ENCODE data around the gene RUNX2.

RUNX2 gene

GRCh38 chr6:45595010-45595851, 267.1 kb downstream of the RUNX2 start:
- no peak for DNase-seq

- DNase-seq = no peak
Measured at GRCh38 chr6:45597424-45597823, 269.3 kb downstream of the RUNX2 start.

GRCh38 chr6:45599053-45599452, 270.9 kb downstream of the RUNX2 start:
- DNase-seq = no peak

GRCh38 chr6:45605971-45606370, 277.8 kb downstream of the RUNX2 start:
- no peak for DNase-seq

- DNase-seq = no peak
Measured at GRCh38 chr6:45606831-45607400, 278.8 kb downstream of the RUNX2 start.

- DNase-seq = peak; percentile 46
Measured at GRCh38 chr6:45607798-45608197, 279.7 kb downstream of the RUNX2 start.

- no peak for DNase-seq
Measured at GRCh38 chr6:45608252-45608913, 280.3 kb downstream of the RUNX2 start.

- DNase-seq = no peak
Measured at GRCh38 chr6:45609141-45609638, 281.1 kb downstream of the RUNX2 start.

- DNase-seq = no peak
Measured at GRCh38 chr6:45610374-45610773, 282.2 kb downstream of the RUNX2 start.

- DNase-seq = no peak
Measured at GRCh38 chr6:45610832-45611231, 282.7 kb downstream of the RUNX2 start.

GRCh38 chr6:45611491-45611890, 283.4 kb downstream of the RUNX2 start:
- DNase-seq = no peak

GRCh38 chr6:45613656-45614055, 285.5 kb downstream of the RUNX2 start:
- DNase-seq = no peak

GRCh38 chr6:45614488-45615285, 286.6 kb downstream of the RUNX2 start:
- no peak for DNase-seq

- DNase-seq = no peak
Measured at GRCh38 chr6:45616209-45616608, 288.1 kb downstream of the RUNX2 start.

- DNase-seq = no peak
Measured at GRCh38 chr6:45617441-45617840, 289.3 kb downstream of the RUNX2 start.

GRCh38 chr6:45618259-45618658, 290.1 kb downstream of the RUNX2 start:
- no peak for DNase-seq

- no peak for DNase-seq
Measured at GRCh38 chr6:45619211-45619760, 291.2 kb downstream of the RUNX2 start.

- DNase-seq = no peak
Measured at GRCh38 chr6:45619994-45620471, 291.9 kb downstream of the RUNX2 start.

- no peak for DNase-seq
Measured at GRCh38 chr6:45624228-45624627, 296.1 kb downstream of the RUNX2 start.

GRCh38 chr6:45625191-45625664, 297.1 kb downstream of the RUNX2 start:
- no peak for DNase-seq

GRCh38 chr6:45626087-45626891, 298.2 kb downstream of the RUNX2 start:
- no peak for DNase-seq
